AG09309 (cell line): Measurements from ENCODE around the gene DSE.
"Not testable (repeated sequence)": the region's sequence is repeated elsewhere in the genome, so short reads cannot be mapped to it uniquely, and the experiment has no call there.

Experiments used
- DNase-seq: peaks from one replicate; pipeline ENCODE4 v3.0.0-alpha.2; 2010; ENCODE audit warnings: low read depth
- H3K4me3 ChIP-seq: 2 replicates; pipeline ENCODE4 v1.5.1; 2011; ENCODE audit warnings: mild to moderate bottlenecking, low read depth, low read length, moderate library complexity; ENCODE audit not compliant: control insufficient read depth
- CTCF ChIP-seq: IDR thresholded peaks from 2 replicates; pipeline ENCODE4 v1.5.1; 2011; ENCODE audit warnings: mild to moderate bottlenecking, low read depth, low read length, inconsistent platforms; ENCODE audit not compliant: insufficient read depth, control insufficient read depth; ENCODE audit errors: missing control alignments

The DSE gene

DNA sequence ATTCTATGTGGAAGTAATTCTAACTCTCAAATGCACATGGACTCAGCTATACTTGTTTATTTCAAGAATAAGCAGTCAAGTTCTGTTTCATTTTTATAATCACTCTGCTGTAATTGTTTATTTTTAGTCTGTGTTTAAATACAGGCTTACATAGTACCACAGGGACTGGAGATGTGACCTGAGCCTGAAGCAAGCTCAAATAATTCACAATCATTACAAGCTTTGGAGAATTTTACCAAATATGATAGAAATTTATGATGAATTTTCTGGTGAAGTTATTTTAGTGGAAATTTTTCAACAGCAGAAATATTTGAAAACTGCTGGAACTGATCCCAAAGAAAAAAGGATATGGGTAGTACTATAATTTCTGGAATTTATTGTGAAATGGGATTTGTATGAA, 41.6 kb upstream of the DSE start:
- H3K4me3 ChIP-seq, result no peak overlapping the region
- no peak for TF ChIP-seq CTCF
- DNase-seq, result no peak

- no peak overlapping the region for H3K4me3 ChIP-seq
- no peak for DNase-seq
- TF ChIP-seq CTCF, result no peak
Measured at GRCh38 chr6:116330511-116330910, 40.2 kb upstream of the DSE start.

- H3K4me3 ChIP-seq, result no peak overlapping the region
- no peak for TF ChIP-seq CTCF
- DNase-seq, result no peak
Measured at GRCh38 chr6:116332096-116332495, 38.7 kb upstream of the DSE start.

DNA sequence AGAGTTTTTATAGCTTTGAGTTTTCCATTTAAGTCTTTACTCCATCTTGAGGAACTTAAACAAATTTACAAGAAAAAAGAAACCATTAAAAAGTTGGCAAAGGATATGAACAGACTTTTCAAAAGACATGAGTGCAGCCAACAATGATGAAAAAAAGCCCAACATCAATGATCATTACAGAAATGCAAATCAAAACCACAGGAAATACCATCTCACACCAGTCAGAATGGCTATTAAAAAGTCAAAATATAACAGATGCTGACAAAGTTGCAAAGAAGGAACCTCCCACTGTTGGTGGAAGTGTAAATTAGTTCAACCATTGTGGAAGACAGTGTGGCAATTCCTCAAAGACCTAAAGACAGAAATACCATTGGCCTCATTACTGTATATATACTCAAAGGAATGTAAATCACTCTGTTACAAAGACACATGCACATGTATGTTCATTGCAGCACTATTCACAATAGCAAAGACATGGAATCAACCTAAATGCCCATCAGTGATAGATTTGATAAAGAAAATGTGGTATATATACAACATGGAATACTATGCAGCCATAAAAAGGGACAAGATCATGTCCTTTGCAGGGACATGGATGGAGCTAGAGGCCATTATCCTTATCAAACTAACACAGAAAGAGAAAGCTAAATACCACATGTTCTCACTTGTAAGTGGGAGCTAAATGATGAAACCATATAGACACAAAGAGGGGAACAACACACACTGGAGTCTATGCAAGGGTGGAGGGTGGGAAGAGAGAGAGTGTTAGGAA, 35.9 kb upstream of the DSE start:
- not testable (repeated sequence) for DNase-seq, H3K4me3 ChIP-seq

DNA sequence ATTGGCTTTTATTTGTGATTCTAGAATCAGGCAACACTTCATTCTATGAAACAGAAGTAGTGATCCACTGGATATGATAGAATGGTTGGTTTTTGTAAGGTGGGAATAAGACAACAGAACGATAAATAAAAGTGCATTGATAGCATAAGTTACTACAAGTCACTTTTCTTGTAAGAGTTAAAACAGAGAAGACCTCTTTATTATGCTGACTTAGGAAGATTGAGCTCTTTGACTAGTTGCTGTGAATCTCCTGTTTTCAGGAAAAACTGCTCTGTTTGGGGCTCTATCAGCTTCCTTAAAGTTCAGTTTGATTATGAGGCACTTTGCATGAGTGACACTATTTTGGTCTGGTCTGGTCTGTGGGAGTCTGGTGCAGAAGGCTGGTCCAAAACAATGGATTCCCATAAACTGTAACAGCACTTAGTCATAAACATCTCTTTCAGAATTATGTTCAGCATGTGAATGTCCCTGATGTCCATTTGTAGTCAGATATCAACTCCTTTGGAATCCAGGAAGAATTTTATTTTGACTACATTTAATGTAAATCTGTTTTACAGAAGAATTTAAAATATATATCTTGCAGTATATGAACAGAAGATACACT, 35.0 kb upstream of the DSE start:
- TF ChIP-seq CTCF, result no peak
- no peak overlapping the region for H3K4me3 ChIP-seq
- DNase-seq, result no peak

DNA sequence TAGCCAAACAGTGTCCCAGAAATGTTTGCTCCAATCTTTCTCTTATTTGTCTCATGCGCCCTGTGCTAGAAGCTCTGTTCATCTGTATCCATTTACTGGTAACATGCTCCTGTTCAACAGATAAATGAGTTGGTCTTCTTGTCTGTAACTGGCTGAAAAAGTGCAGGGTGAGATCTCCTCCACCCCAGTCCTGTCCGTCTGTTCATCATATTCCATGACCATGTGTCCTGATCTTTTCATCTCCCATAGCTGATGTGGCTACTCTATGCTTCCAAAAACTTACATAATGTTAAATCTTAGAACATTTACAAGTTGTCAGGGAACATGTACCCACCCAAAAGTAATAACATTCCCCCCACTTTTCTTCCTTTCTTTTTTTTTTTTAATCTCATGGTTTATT, 31.8 kb upstream of the DSE start:
- no peak for DNase-seq
- no peak for TF ChIP-seq CTCF
- H3K4me3 ChIP-seq, result no peak overlapping the region

- DNase-seq, H3K4me3 ChIP-seq: not testable (repeated sequence)
Measured at GRCh38 chr6:116340625-116341024, 30.1 kb upstream of the DSE start.
